Astrocyte of the hippocampus (primary cell): ENCODE data around the gene SDHB.

Source experiments
- DNase-seq: peaks from one replicate; pipeline ENCODE4 v3.0.0; 2011; ENCODE audit warnings: low read depth, low spot score

SDHB gene

GRCh38 chr1:17012775-17013490, 40.9 kb downstream of the SDHB start:
- DNase-seq: peak; percentile 42

- DNase-seq: peak; percentile 92
Measured at GRCh38 chr1:17011439-17012307, 42.2 kb downstream of the SDHB start, which contains the start of gene ATP13A2. ATP13A2 (minus strand) TSS chr1:17011928; CDS start chr1:17011738, 190 bp downstream.

GRCh38 chr1:17011092-17011438, 42.8 kb downstream of the SDHB start:
- DNase-seq: no peak

GRCh38 chr1:17009706-17010105, 44.1 kb downstream of the SDHB start:
- DNase-seq: no peak

GRCh38 chr1:17008208-17008855, 45.5 kb downstream of the SDHB start:
- no peak for DNase-seq

GRCh38 chr1:17007121-17007520, 46.7 kb downstream of the SDHB start:
- peak; percentile 49 for DNase-seq

- DNase-seq: no peak
Measured at GRCh38 chr1:17005365-17005740, 48.5 kb downstream of the SDHB start.

GRCh38 chr1:17004466-17005364, 49.1 kb downstream of the SDHB start:
- DNase-seq: no peak

GRCh38 chr1:17002524-17002902, 51.3 kb downstream of the SDHB start:
- no peak for DNase-seq

GRCh38 chr1:17001760-17002523, 51.9 kb downstream of the SDHB start:
- no peak for DNase-seq

GRCh38 chr1:16999863-17000262, 54.0 kb downstream of the SDHB start:
- no peak for DNase-seq

GRCh38 chr1:16998589-16998988, 55.2 kb downstream of the SDHB start:
- peak; percentile 36 for DNase-seq

- DNase-seq: no peak
Measured at GRCh38 chr1:16996845-16997244, 57.0 kb downstream of the SDHB start.

GRCh38 chr1:16993521-16994038, 60.3 kb downstream of the SDHB start:
- DNase-seq: no peak

- DNase-seq: no peak
Measured at GRCh38 chr1:16992675-16993074, 61.2 kb downstream of the SDHB start.

GRCh38 chr1:16992102-16992501, 61.7 kb downstream of the SDHB start:
- no peak for DNase-seq

GRCh38 chr1:16991571-16991970, 62.3 kb downstream of the SDHB start:
- no peak for DNase-seq

GRCh38 chr1:16989676-16990391, 64.0 kb downstream of the SDHB start:
- DNase-seq: no peak

- no peak for DNase-seq
Measured at GRCh38 chr1:16988210-16988609, 65.6 kb downstream of the SDHB start.

GRCh38 chr1:16986962-16987361, 66.9 kb downstream of the SDHB start:
- DNase-seq: no peak
